AG04449 (cell line): ENCODE results near the gene PAPSS2.
"Not testable (repeated sequence)": the region's sequence is repeated elsewhere in the genome, so short reads cannot be mapped to it uniquely, and the experiment has no call there.

Source experiments
- CTCF ChIA-PET: fragments of 350-600 bp; formaldehyde crosslinking; extraction: SDS; loops from one replicate; lab custom pipeline; 2021; ENCODE audit warnings: antibody characterized with exemption; lab: Yijun Ruan, JAX
- POLR2A ChIA-PET: fragments of 400-600, 350-600 bp; formaldehyde crosslinking; extraction: SDS; loops from one replicate; lab custom pipeline; 2020; ENCODE audit warnings: antibody characterized with exemption, inconsistent platforms; lab: Yijun Ruan, JAX
- DNase-seq: peaks from one replicate; pipeline ENCODE4 v3.0.0-alpha.2; 2010; ENCODE audit warnings: low read depth, low spot score
- H3K4me3 ChIP-seq: 2 replicates; pipeline ENCODE4 v1.5.1; 2011; ENCODE audit warnings: low read depth, mild to moderate bottlenecking, control low read depth, low read length
- TF ChIP-seq, protein P1 (sequence below): IDR thresholded peaks from one replicate; pipeline ENCODE4 v1.5.1; 2011; ENCODE audit warnings: mild to moderate bottlenecking, moderate library complexity, low read length, control low read depth, inconsistent platforms; ENCODE audit not compliant: insufficient read depth; ENCODE audit errors: missing control alignments

PAPSS2 gene

DNA sequence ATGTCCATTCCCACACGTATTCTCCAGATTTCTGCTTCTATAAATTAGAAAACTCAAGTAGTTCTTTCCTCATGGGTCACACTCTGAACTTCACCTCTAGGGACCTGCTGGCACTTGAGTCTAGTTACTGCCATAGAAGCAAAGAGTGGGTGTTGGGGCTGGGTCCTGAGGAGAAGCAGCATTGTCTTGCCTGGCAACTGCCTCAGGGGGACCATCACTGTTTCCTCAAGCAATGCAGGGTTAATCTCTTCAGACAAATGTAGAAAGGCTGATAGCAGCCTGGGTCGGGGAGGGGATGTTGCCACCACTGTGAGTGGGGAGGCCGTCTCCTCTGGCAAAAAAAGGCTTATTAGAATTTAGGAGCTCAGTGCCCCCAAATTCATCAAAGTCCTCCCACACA, 20.2 kb upstream of the PAPSS2 start:
- ChIA-PET CTCF (interaction anchor here (1.3 kb wide), 1 partner anchor 94 kb away, joined by 5 read pairs; no protein-coding TSS in a partner anchor), POLR2A (no interaction called here)
- H3K4me3 ChIP-seq: no peak overlapping the region
- TF ChIP-seq, protein P1, sequence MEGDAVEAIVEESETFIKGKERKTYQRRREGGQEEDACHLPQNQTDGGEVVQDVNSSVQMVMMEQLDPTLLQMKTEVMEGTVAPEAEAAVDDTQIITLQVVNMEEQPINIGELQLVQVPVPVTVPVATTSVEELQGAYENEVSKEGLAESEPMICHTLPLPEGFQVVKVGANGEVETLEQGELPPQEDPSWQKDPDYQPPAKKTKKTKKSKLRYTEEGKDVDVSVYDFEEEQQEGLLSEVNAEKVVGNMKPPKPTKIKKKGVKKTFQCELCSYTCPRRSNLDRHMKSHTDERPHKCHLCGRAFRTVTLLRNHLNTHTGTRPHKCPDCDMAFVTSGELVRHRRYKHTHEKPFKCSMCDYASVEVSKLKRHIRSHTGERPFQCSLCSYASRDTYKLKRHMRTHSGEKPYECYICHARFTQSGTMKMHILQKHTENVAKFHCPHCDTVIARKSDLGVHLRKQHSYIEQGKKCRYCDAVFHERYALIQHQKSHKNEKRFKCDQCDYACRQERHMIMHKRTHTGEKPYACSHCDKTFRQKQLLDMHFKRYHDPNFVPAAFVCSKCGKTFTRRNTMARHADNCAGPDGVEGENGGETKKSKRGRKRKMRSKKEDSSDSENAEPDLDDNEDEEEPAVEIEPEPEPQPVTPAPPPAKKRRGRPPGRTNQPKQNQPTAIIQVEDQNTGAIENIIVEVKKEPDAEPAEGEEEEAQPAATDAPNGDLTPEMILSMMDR: no peak
- no peak for DNase-seq

DNA sequence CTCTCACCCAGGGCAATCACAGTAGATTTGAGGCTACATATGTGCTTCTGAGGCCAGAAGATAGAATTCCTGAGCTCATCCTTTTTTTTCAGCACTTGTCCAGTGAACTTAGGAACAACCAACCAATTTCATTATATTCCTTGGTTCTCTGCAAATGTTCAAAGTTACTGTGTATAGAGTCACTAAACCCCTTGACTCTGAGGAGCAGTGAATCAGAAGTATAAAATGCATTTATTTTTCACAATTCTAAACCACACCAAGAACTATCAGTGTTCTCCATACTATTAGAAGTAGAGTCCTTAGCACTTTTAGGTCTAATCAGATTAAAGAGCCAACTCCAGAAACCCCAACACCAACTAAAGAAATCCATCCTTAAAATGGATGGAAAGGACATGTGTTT, 19.6 kb upstream of the PAPSS2 start:
- ChIA-PET CTCF (interaction anchor here (1.3 kb wide), 1 partner anchor 94 kb away, joined by 5 read pairs; no protein-coding TSS in a partner anchor), POLR2A (no interaction called here)
- no peak overlapping the region for H3K4me3 ChIP-seq
- DNase-seq: no peak
- TF ChIP-seq, protein P1: no peak

DNA sequence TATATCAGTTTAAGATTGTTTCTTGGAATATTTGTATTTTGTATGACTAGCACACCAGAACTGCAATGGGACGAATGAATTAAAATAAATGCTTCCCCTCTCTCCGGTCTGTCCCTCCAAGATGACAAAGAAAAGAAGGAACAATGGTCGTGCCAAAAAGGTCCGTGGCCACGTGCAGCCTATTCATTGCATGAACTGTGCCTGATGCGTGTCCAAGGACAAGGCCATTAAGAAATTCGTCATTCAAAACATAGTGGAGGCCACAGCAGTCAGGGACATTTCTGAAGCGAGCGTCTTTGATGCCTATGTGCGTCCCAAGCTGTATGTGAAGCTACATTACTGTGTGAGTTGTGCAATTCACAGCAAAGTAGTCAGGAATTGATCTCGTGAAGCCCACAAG, 17.2 kb upstream of the PAPSS2 start:
- POLR2A ChIA-PET: no interaction called here
- CTCF ChIA-PET: no interaction called here
- no peak overlapping the region for H3K4me3 ChIP-seq
- DNase-seq: no peak
- TF ChIP-seq, protein P1: no peak

DNA sequence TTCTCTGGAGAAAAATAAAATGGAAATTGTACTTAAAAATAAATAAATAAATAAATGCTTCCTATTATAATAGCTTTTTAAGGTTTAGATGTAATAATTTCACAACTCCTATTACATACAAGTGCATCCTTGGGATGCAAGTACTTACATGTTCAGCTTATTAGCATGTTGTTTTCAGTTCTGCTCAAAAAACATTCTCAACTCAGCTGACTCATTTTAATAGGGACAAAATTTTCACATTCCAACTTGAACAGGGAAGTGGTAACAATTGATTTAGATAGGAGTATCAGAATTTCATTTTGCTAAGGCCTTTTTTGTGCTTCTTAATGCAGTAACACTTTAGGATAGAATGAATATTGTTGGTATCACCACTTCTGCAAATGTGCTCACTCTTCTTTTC, 16.7 kb upstream of the PAPSS2 start:
- TF ChIP-seq, protein P1: no peak
- H3K4me3 ChIP-seq: no peak overlapping the region
- DNase-seq: no peak
- ChIA-PET POLR2A (no interaction called here), CTCF (no interaction called here)

DNA sequence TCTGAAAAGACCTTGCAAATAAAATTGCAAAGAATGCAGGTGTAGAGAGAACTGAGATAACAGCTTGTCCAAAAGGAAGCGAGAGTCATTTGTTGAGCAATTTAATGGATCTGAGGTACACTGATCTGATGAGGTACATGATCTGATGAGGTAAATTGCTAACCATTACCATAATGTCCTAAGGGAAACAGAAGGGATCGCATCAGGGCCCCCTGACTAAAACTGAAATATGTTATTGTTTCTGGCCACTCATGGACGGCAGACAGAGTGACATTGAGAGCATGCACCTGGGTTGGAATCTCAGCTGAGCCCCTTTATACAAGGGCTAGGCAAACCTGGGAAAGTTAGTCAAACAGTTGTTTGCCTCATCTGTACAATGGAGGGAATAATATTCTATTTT, 15.8 kb upstream of the PAPSS2 start:
- POLR2A ChIA-PET: no interaction called here
- no peak overlapping the region for H3K4me3 ChIP-seq
- DNase-seq: no peak
- CTCF ChIA-PET: interaction anchor here (1.0 kb wide), 1 partner anchor 11 kb away, joined by 3 read pairs; no protein-coding TSS in a partner anchor
- TF ChIP-seq, protein P1: no peak

DNA sequence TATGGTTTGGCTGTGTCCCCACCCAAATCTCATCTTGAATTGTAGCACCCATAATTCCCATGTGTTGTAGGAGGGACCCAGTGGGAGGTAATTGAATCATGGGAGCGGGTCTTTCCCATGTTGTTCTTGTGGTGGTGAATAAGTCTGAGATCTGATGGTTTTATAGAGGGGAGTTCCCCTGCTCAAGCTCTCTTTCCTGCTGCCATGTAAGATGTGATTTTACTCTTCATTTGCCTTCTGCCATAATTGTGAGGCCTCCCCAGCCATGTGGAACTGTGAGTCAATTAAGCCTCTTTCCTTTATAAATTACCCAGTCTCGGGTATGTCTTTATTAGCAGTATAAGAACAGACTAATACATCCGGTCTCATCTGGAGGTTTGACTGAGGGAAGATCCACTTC, 15.2 kb upstream of the PAPSS2 start:
- POLR2A ChIA-PET, DNase-seq, H3K4me3 ChIP-seq: not testable (repeated sequence)
- CTCF ChIA-PET: interaction anchor here (1.0 to 1.9 kb wide), 2 partner anchors 11 to 13 kb away, joined by 3 to 7 read pairs; no protein-coding TSS in a partner anchor
